BLaER1 (cell line): Measurements from ENCODE around the gene TAC3.
A peak's percentile ranks its signal among the peaks of the same experiment; 100 is the strongest.
"Not testable (repeated sequence)": the region's sequence is repeated elsewhere in the genome, so short reads cannot be mapped to it uniquely, and the experiment has no call there.

ENCODE experiments used
- H3K27ac ChIP-seq: shearing (Covaris generic); formaldehyde crosslinking; 2 replicates; pipeline ENCODE4 v1.8.1; 2022
- H3K27me3 ChIP-seq: shearing (Covaris generic); formaldehyde crosslinking; 2 replicates; pipeline ENCODE4 v1.8.1; 2022
- H3K36me3 ChIP-seq: shearing (Covaris generic); formaldehyde crosslinking; 2 replicates; pipeline ENCODE4 v1.8.1; 2022
- H3K4me1 ChIP-seq: shearing (Covaris generic); formaldehyde crosslinking; 2 replicates; pipeline ENCODE4 v1.8.1; 2022
- H3K4me2 ChIP-seq: shearing (Covaris generic); formaldehyde crosslinking; 2 replicates; pipeline ENCODE4 v1.8.1; 2022
- H3K4me3 ChIP-seq: shearing (Covaris generic); formaldehyde crosslinking; 2 replicates; pipeline ENCODE4 v1.8.1; 2022
- H3K9ac ChIP-seq: shearing (Covaris generic); formaldehyde crosslinking; 2 replicates; pipeline ENCODE4 v1.8.1; 2022
- H3K9me3 ChIP-seq: shearing (Covaris generic); formaldehyde crosslinking; 2 replicates; pipeline ENCODE4 v1.8.1; 2022
- H4K20me1 ChIP-seq: shearing (Covaris generic); formaldehyde crosslinking; 2 replicates; pipeline ENCODE4 v1.8.1; 2022
- Cebpa-rat ChIP-seq: shearing (Covaris generic); IDR thresholded peaks from 2 replicates; pipeline ENCODE4 v1.8.1; 2022

Gene TAC3

GRCh38 chr12:56988207-56988739 lies 28.1 kb downstream of the TAC3 start:
- no peak for TF ChIP-seq Cebpa-rat
- H3K27me3 ChIP-seq, result no peaks in the 10 kb centered on the region

GRCh38 chr12:56987551-56988053 lies 28.7 kb downstream of the TAC3 start:
- no peaks in the 10 kb centered on the region for H4K20me1 ChIP-seq
- no peaks in the 10 kb centered on the region for H3K27me3 ChIP-seq
- no peaks in the 10 kb centered on the region for H3K9me3 ChIP-seq
- H3K4me1 ChIP-seq, result peaks cover 43% of the 10 kb centered on the region
- H3K4me2 ChIP-seq, result peak overlapping the region; percentile 72
- H3K36me3 ChIP-seq, result no peaks in the 10 kb centered on the region
- H3K27ac ChIP-seq, result no peak overlapping the region
- TF ChIP-seq Cebpa-rat, result no peak
- H3K4me3 ChIP-seq, result no peak overlapping the region
- H3K9ac ChIP-seq, result peak overlapping the region; percentile 51; the same call in 1 of the 2 replicates

More at GRCh38 chr12:56988207-56988739, 28.1 kb downstream of the TAC3 start:
- no peak overlapping the region for H3K4me3 ChIP-seq
- H4K20me1 ChIP-seq, result no peaks in the 10 kb centered on the region
- H3K4me1 ChIP-seq, result peaks cover 43% of the 10 kb centered on the region
- no peaks in the 10 kb centered on the region for H3K9me3 ChIP-seq
- H3K27ac ChIP-seq, result no peak overlapping the region
- peak overlapping the region; percentile 51; the same call in 1 of the 2 replicates for H3K9ac ChIP-seq
- peak overlapping the region; percentile 72 for H3K4me2 ChIP-seq
- H3K36me3 ChIP-seq, result no peaks in the 10 kb centered on the region

GRCh38 chr12:56987011-56987410 lies 29.3 kb downstream of the TAC3 start:
- Histone ChIP-seq H3K27me3 (no peaks in the 10 kb centered on the region), H3K9me3 (no peaks in the 10 kb centered on the region), H3K27ac (no peak overlapping the region), H3K4me2 (no peak overlapping the region), H3K4me1 (peaks cover 43% of the 10 kb centered on the region), H3K4me3 (no peak overlapping the region), H4K20me1 (no peaks in the 10 kb centered on the region), H3K36me3 (no peaks in the 10 kb centered on the region), H3K9ac (no peak overlapping the region)
- TF ChIP-seq Cebpa-rat, result no peak

GRCh38 chr12:56985714-56986113 lies 30.6 kb downstream of the TAC3 start:
- H4K20me1 ChIP-seq, H3K9me3 ChIP-seq, H3K27me3 ChIP-seq, H3K4me3 ChIP-seq, H3K36me3 ChIP-seq, H3K9ac ChIP-seq, H3K4me2 ChIP-seq, H3K27ac ChIP-seq: not testable (repeated sequence)
- H3K4me1 ChIP-seq, result peaks cover 30% of the 10 kb centered on the region

- no peak overlapping the region for H3K4me2 ChIP-seq
- TF ChIP-seq Cebpa-rat, result no peak
- no peak overlapping the region for H3K4me3 ChIP-seq
- no peaks in the 10 kb centered on the region for H3K36me3 ChIP-seq
- H3K9me3 ChIP-seq, result no peaks in the 10 kb centered on the region
- peaks cover 16% of the 10 kb centered on the region for H3K4me1 ChIP-seq
- H4K20me1 ChIP-seq, result no peaks in the 10 kb centered on the region
- H3K27me3 ChIP-seq, result no peaks in the 10 kb centered on the region
- H3K27ac ChIP-seq, result no peak overlapping the region
- no peak overlapping the region for H3K9ac ChIP-seq
Measured at GRCh38 chr12:56983386-56983785, 32.9 kb downstream of the TAC3 start.

- H3K4me3 ChIP-seq, H3K27ac ChIP-seq, H3K4me2 ChIP-seq, H3K9ac ChIP-seq, H3K36me3 ChIP-seq, H4K20me1 ChIP-seq, H3K9me3 ChIP-seq, H3K27me3 ChIP-seq, H3K4me1 ChIP-seq: not testable (repeated sequence)
Measured at GRCh38 chr12:56982578-56983236, 33.6 kb downstream of the TAC3 start.

GRCh38 chr12:56980941-56981530 lies 35.3 kb downstream of the TAC3 start:
- no peak overlapping the region for H3K9ac ChIP-seq
- H3K4me3 ChIP-seq, result no peak overlapping the region
- no peaks in the 10 kb centered on the region for H3K27me3 ChIP-seq
- no peaks in the 10 kb centered on the region for H3K36me3 ChIP-seq
- TF ChIP-seq Cebpa-rat, result no peak
- H4K20me1 ChIP-seq, result no peaks in the 10 kb centered on the region
- H3K9me3 ChIP-seq, result no peaks in the 10 kb centered on the region
- no peak overlapping the region for H3K4me2 ChIP-seq
- H3K4me1 ChIP-seq, result no peaks in the 10 kb centered on the region
- no peak overlapping the region for H3K27ac ChIP-seq

- Histone ChIP-seq H3K27ac (no peak overlapping the region), H3K27me3 (no peaks in the 10 kb centered on the region)
- TF ChIP-seq Cebpa-rat, result no peak
Measured at GRCh38 chr12:56980268-56980667, 36.1 kb downstream of the TAC3 start.

GRCh38 chr12:56979628-56980027 lies 36.7 kb downstream of the TAC3 start:
- Histone ChIP-seq H3K27ac (no peak overlapping the region), H3K4me2 (no peak overlapping the region), H3K27me3 (no peaks in the 10 kb centered on the region), H3K9ac (no peak overlapping the region), H3K4me1 (no peaks in the 10 kb centered on the region), H3K9me3 (no peaks in the 10 kb centered on the region), H3K36me3 (no peaks in the 10 kb centered on the region), H3K4me3 (no peak overlapping the region), H4K20me1 (no peaks in the 10 kb centered on the region)
- TF ChIP-seq Cebpa-rat, result no peak

More at GRCh38 chr12:56980268-56980667, 36.1 kb downstream of the TAC3 start:
- no peak overlapping the region for H3K9ac ChIP-seq
- no peaks in the 10 kb centered on the region for H4K20me1 ChIP-seq
- H3K36me3 ChIP-seq, result no peaks in the 10 kb centered on the region
- no peaks in the 10 kb centered on the region for H3K4me1 ChIP-seq
- H3K4me3 ChIP-seq, result no peak overlapping the region
- H3K4me2 ChIP-seq, result no peak overlapping the region
- no peaks in the 10 kb centered on the region for H3K9me3 ChIP-seq

- Histone ChIP-seq H3K36me3 (no peaks in the 10 kb centered on the region), H4K20me1 (no peaks in the 10 kb centered on the region), H3K9me3 (no peaks in the 10 kb centered on the region), H3K4me2 (no peak overlapping the region), H3K4me1 (no peaks in the 10 kb centered on the region), H3K27me3 (no peaks in the 10 kb centered on the region), H3K4me3 (no peak overlapping the region), H3K9ac (no peak overlapping the region), H3K27ac (no peak overlapping the region)
- TF ChIP-seq Cebpa-rat, result no peak
Measured at GRCh38 chr12:56978397-56979138, 37.8 kb downstream of the TAC3 start.

GRCh38 chr12:56977361-56977760 lies 39.0 kb downstream of the TAC3 start:
- H3K4me2 ChIP-seq, H3K36me3 ChIP-seq, H4K20me1 ChIP-seq, H3K9me3 ChIP-seq, H3K9ac ChIP-seq, H3K27ac ChIP-seq, H3K27me3 ChIP-seq, H3K4me1 ChIP-seq, H3K4me3 ChIP-seq: not testable (repeated sequence)

- not testable (repeated sequence) for H3K27ac ChIP-seq, H3K9me3 ChIP-seq, H3K9ac ChIP-seq, H3K36me3 ChIP-seq, H3K4me2 ChIP-seq, H4K20me1 ChIP-seq, H3K4me3 ChIP-seq, H3K4me1 ChIP-seq, H3K27me3 ChIP-seq
Measured at GRCh38 chr12:56974224-56974623, 42.1 kb downstream of the TAC3 start.

GRCh38 chr12:56968910-56969309 lies 47.4 kb downstream of the TAC3 start:
- H3K9ac ChIP-seq, H3K27me3 ChIP-seq, H3K27ac ChIP-seq, H3K4me2 ChIP-seq, H4K20me1 ChIP-seq, H3K36me3 ChIP-seq, H3K4me3 ChIP-seq, H3K4me1 ChIP-seq: not testable (repeated sequence)
- 0 out of 2 replicates have a peak, but pooled peaks cover 10% of the 10 kb centered on the region for H3K9me3 ChIP-seq
